Heart right ventricle (tissue), 16 donors: ENCODE data around the gene PBXIP1. TPM values are rescaled to one million over a fixed set of nuclear protein-coding genes. Genes with fewer than 3 reads are reported as not detected.

Source experiments
- ATAC-seq, 8 donors: fragments of 200-7000 bp; cut with Tn5 transposase; one replicate each; pipeline ENCODE4 v1.9.1; 2020; ENCODE audit warnings: mild to moderate bottlenecking in 8 of 8, moderate library complexity in 8 of 8, moderate number of reproducible peaks in 1 of 8
- DNase-seq, 2 donors: peaks; one replicate each; pipeline ENCODE4 v3.0.0-alpha.2; 2020
- H3K27ac ChIP-seq, 10 donors: fragments of 200-600 bp; sonication (generic) in 2 of 10; one replicate each; pipeline versions ENCODE4 v1.5.0 to v1.8.0; 2020 to 2022; ENCODE audit warnings: mild to moderate bottlenecking in 3 of 10
- H3K27me3 ChIP-seq, 7 donors: fragments of 200-600 bp; one replicate each; pipeline ENCODE4 v1.8.0; 2021 to 2022; ENCODE audit warnings: mild to moderate bottlenecking in 2 of 7
- H3K36me3 ChIP-seq, 9 donors: fragments of 200-600 bp; sonication (generic) in 1 of 9; one replicate each; pipeline versions ENCODE4 v1.5.0 to v1.8.0; 2020 to 2022; ENCODE audit warnings: mild to moderate bottlenecking in 2 of 9
- H3K4me1 ChIP-seq, 9 donors: fragments of 200-600 bp; sonication (generic) in 1 of 9; one replicate each; pipeline versions ENCODE4 v1.5.0 to v1.8.0; 2020 to 2022; ENCODE audit warnings: mild to moderate bottlenecking in 4 of 9
- H3K4me3 ChIP-seq, 10 donors: fragments of 200-600 bp; sonication (generic) in 2 of 10; one replicate each; pipeline versions ENCODE4 v1.5.0 to v1.8.0; 2020 to 2022; ENCODE audit warnings: mild to moderate bottlenecking in 7 of 10, moderate library complexity in 2 of 10
- H3K9me3 ChIP-seq, 11 donors: fragments of 200-600 bp in 10 of 11; sonication (generic) in 2 of 11; one replicate each; pipeline versions ENCODE4 v1.5.0 to v1.8.0; 2013 to 2022; ENCODE audit warnings: mild to moderate bottlenecking in 2 of 11, control low read depth in 1 of 11, moderate library complexity in 1 of 11
- WGBS, 2 donors: extraction: QIAGEN DNeasy Blood & Tissue Kit; methylation state at CpG; one replicate each; pipeline ENCODE4 v1.1.7; 2013; ENCODE audit warnings: inconsistent platforms in 1 of 2; 5-methylcytosine and 5-hydroxymethylcytosine counted together
- intact Hi-C, 10 donors: fragments of 100-400 bp; cut with DNase I; formaldehyde crosslinking; loops; one replicate each; pipeline versions ENCODE4 v1.11.1 to v1.14.2; 2022
- polyA plus RNA-seq, 2 donors: library from polyadenylated mRNA; stranded (reverse); fragments of 200-250 nt; gene quantifications; one replicate each; pipeline ENCODE4 v1.2.3, GENCODE V29; 2013
- total RNA-seq, 10 donors: library from RNA; stranded (reverse); fragmentation: NEBNext Ultra II Directional in 3 of 10; extraction: Animal tissue kit (Norgen Biotek cat#: 25700) in 3 of 10; gene quantifications; one replicate each; pipeline versions ENCODE4 v1.2.1 to v1.2.4, GENCODE V29; 2021 to 2023
- TF ChIP-seq, protein P1 (sequence below), 9 donors: fragments of 200-600 bp; sonication (generic) in 2 of 9; IDR thresholded peaks; one replicate each; pipeline versions ENCODE4 v1.5.0 to v1.8.0; 2021 to 2022; ENCODE audit warnings: antibody characterized with exemption in 9 of 9, mild to moderate bottlenecking in 5 of 9, moderate library complexity in 1 of 9
- donor health status: Arrhythmogenic right ventricular cardiomyopathy.
- donor health status: ischemic (EF 13 %, LVEDD 7.1; RV severe dilation, severe dysfunction).
- donor health status: healthy with polysubstance abuse.
- donor health status: DM: no; HTN: yes; CAD: no.
- donor health status: DM: no; HTN: no; CAD: no.
- donor health status: ischemic (EF 25% LVEDD 6.9; RV normal size, moderate dysfunction).
- donor health status: ischemic (EF 25% LVEDD 5.7; RV mildly dilated, moderate dysfunction).
- donor health status: healthy.
- donor health status: DM: yes; HTN: yes; CAD: no.
- donor health status: Ischemic cardiomyopathy.
- donor health status: ischemic (EF 35%, LVEDD 5.7; RV mildly dilated, moderate dysfunction).
- donor health status: nonischemic (EF 11% LVEDD 7.7; RV severe dilation, severe dysfunction).
- donor health status: DM: yes; HTN: yes; CAD: no.
- donor health status: PGD.
- donor health status: ischemic (EF 29% LVEDD 5.4; RV normal size, mild dysfunction).
- donor health status: nonischemic (EF 23%, LVEDD 6.1; RV moderate dilation, normal function).

The PBXIP1 gene
- total and polyA plus RNA-seq, 12 donors = 25.4 to 75.0 (median 46.0) TPM

DNA sequence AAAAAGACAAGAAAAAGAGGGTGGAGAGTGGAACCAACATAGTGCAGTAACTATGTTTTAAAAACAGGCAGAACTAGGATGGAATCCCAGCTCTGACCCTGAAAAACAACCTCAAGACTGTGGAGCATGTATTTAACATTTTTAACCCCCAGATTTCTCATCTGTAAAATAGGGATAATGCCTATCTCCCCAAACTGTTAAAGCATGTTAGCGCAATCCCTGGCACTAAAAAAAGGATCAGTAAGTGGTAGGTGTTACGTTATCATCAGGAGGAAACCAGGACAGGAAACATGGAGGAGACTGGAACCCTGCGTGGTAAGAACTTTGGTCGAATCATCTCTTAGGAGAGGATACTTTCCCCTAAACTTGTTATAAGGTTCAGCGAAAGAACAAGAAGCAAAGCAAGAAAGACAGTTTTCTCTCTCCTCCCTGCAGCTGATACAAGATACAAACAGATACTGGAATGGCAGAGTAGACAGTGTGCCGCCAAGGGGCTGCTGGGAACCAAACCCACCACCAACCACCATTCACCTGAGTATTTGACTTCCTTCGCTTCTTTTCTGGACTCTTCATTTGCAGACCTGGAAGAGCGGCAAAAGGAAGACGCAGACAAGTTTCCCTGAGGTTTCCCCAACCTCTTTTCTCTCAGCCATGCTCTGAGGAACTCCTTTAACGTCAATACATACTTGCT is 4.7 kb upstream of the PBXIP1 start:
- peaks cover 15 to 48% (median 36%) of the 10 kb centered on the region in 9 donors for H3K4me1 ChIP-seq
- H3K27ac ChIP-seq = peak overlapping the region; percentile 96 to 100 (median 99)
- H3K27me3 ChIP-seq = no peaks in the 10 kb centered on the region
- H3K4me3 ChIP-seq = peak overlapping the region; percentile 81 to 99 (median 90)
- no peak for DNase-seq
- WGBS, 2 donors = 35 to 36% methylated on average over 10 of the region's 10 CpGs
- H3K9me3 ChIP-seq = no peaks in the 10 kb centered on the region
- intact Hi-C loops = loop anchor here in 7 of 10 donors (2.0 to 5.0 kb wide), 4 partner anchors 37 to 57 kb away; partner anchors contain the start of gene ZBTB7B (in 1 of the 7)
- TF ChIP-seq, protein P1, sequence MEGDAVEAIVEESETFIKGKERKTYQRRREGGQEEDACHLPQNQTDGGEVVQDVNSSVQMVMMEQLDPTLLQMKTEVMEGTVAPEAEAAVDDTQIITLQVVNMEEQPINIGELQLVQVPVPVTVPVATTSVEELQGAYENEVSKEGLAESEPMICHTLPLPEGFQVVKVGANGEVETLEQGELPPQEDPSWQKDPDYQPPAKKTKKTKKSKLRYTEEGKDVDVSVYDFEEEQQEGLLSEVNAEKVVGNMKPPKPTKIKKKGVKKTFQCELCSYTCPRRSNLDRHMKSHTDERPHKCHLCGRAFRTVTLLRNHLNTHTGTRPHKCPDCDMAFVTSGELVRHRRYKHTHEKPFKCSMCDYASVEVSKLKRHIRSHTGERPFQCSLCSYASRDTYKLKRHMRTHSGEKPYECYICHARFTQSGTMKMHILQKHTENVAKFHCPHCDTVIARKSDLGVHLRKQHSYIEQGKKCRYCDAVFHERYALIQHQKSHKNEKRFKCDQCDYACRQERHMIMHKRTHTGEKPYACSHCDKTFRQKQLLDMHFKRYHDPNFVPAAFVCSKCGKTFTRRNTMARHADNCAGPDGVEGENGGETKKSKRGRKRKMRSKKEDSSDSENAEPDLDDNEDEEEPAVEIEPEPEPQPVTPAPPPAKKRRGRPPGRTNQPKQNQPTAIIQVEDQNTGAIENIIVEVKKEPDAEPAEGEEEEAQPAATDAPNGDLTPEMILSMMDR (IDR thresholded peaks at IDR 0.05) = no peak
- peaks cover 0 to 52% (median 33%) of the 10 kb centered on the region in 9 donors for H3K36me3 ChIP-seq
- ATAC-seq = no peak

DNA sequence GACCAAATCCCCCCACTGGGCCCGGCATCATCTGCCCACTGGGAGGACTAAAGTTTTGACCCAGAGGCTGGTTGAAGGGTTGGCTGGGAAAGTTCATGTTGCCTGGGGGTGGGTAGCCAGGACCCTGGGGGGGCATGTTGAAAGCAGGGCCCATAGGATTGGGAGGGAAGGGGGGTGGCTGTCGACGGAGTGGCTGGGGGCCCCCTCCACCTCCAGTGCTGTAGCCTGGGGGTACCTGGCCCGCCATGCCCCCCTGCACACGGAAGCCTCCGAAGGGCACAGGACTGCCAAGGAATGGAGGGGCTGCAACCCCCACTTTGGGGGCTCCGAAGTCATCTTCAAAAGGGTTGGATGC is 3.5 kb upstream of the PBXIP1 start:
- TF ChIP-seq, protein P1 (IDR thresholded peaks at IDR 0.05) = no peak
- Histone ChIP-seq H3K36me3 (peaks cover 0 to 40% (median 24%) of the 10 kb centered on the region in 9 donors), H3K4me3 (no peak overlapping the region), H3K27ac (no peak overlapping the region), H3K27me3 (no peaks in the 10 kb centered on the region), H3K9me3 (no peaks in the 10 kb centered on the region), H3K4me1 (peaks cover 20 to 60% (median 48%) of the 10 kb centered on the region in 9 donors)
- DNase-seq (no peak), ATAC-seq (no peak)
- WGBS, 2 donors = 86 to 94% methylated on average over 7 of the region's 7 CpGs
- intact Hi-C loops = loop anchor here in 3 of 10 donors (5.0 to 10.0 kb wide), 3 partner anchors 55 to 93 kb away; partner anchors contain the start of gene ADAM15 (in 1 of the 3)

DNA sequence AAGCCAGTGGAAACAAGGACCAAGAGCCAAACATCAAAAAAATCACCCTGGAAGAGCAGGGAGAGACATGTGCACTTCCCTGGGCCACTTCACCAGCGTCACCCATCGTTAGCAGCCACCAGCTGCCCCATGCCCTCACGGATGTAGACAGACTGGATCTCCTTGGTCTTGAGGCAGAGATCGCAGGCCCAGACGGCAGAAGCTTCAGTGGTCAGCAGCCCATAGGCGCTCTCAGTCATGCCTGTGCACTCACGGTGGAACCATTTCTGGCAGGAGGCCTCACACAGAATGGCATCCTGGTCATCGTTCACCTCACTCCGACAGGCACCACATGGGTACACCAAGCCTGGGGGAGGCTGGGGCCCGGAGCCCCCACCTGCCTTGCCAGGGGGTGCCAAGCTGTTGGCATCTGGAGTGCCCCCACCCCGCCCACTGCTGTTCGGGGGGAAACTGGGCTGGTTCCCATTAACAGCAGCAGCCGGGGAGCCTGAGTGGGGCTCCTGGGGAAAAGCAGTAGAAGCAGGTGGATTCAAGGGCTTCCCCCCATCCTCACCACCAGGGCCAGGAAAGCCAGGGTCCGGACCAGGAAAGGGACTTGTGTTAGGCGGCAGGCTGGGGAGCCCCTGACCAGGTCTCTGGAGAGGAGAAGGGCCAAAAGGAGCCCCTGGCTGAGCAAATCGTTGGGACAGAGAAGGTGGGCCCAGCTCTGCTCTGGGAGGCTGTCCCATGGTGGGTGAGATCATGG is 3.0 kb upstream of the PBXIP1 start:
- DNase-seq (no peak), ATAC-seq (no peak)
- H3K4me3 ChIP-seq = no peak overlapping the region
- 87 to 89% methylated on average over 16 of the region's 16 CpGs for WGBS, 2 donors
- TF ChIP-seq, protein P1 (IDR thresholded peaks at IDR 0.05) = no peak
- intact Hi-C loops = loop anchor here in 3 of 10 donors (5.0 to 10.0 kb wide), 3 partner anchors 56 to 93 kb away; partner anchors contain the start of gene ADAM15 (in 1 of the 3)
- H3K27ac ChIP-seq = no peak overlapping the region
- no peaks in the 10 kb centered on the region for H3K27me3 ChIP-seq
- H3K9me3 ChIP-seq = no peaks in the 10 kb centered on the region
- H3K4me1 ChIP-seq = peaks cover 20 to 66% (median 53%) of the 10 kb centered on the region in 9 donors
- H3K36me3 ChIP-seq = peaks cover 0 to 35% (median 24%) of the 10 kb centered on the region in 9 donors

DNA sequence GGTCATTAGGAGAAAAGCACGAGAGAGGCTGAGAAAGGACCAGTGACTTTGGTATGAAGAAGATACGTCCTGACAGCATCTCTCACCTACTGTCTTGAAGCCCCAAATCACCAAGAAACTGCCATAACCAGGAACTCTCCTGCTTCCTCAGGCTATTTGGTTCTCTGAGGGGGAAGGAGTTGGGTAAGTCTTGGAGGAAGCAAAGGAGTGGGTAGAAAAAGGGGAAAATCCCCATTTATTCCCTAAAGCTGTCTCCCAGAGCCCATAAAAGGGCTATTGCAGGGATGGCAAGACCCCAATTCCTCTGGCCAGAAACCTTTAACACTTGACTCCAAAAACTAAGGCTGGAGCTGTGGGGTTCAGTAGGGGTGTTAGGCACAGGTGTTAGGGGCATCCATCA is 2.1 kb upstream of the PBXIP1 start:
- Histone ChIP-seq H3K9me3 (no peaks in the 10 kb centered on the region), H3K4me1 (peaks cover 23 to 73% (median 59%) of the 10 kb centered on the region in 9 donors), H3K27ac (peak overlapping the region in 1 of 10 donors; percentile 78), H3K36me3 (peaks cover 0 to 27% (median 17%) of the 10 kb centered on the region in 9 donors), H3K4me3 (no peak overlapping the region), H3K27me3 (no peaks in the 10 kb centered on the region)
- TF ChIP-seq, protein P1 (IDR thresholded peaks at IDR 0.05) = no peak
- intact Hi-C loops = loop anchor here in 3 of 10 donors (5.0 to 10.0 kb wide), 3 partner anchors 57 to 94 kb away; partner anchors contain the start of gene ADAM15 (in 1 of the 3)
- 74 to 78% methylated on average over 2 of the region's 2 CpGs for WGBS, 2 donors
- ATAC-seq = no peak
- no peak for DNase-seq
